GM12878 (cell line): ENCODE results near the gene KCNA5. TPM values are rescaled to one million over a fixed set of nuclear protein-coding genes. Genes with fewer than 3 reads are reported as not detected.

Experiments
- ATAC-seq: fragments of 200-7000 bp; cut with Tn5 transposase; 3 replicates; pipeline ENCODE4 v1.9.1; 2020; ENCODE audit warnings: mild to moderate bottlenecking, moderate library complexity
- BruUV-seq: library from RNA; stranded (reverse); fragments of 400-500 nt; replicated peaks from 2 replicates; lab custom pipeline; 2021; lab: Mats Ljungman, UMichigan
- CTCF ChIA-PET: fragments of 300-600 bp; sonication (Branson Sonifier 250); formaldehyde crosslinking; extraction: SDS; loops from one replicate; lab custom pipeline; 2021; ENCODE audit warnings: inconsistent platforms; lab: Yijun Ruan, JAX
- POLR2A ChIA-PET: fragments of 350-600 bp; formaldehyde crosslinking; extraction: SDS; loops from one replicate; lab custom pipeline; 2021; ENCODE audit warnings: inconsistent platforms; lab: Charles Lee
- RAD21 ChIA-PET: fragments of 300-600 bp; sonication (Branson Sonifier 250); formaldehyde crosslinking; loops from one replicate; lab custom pipeline; 2023; ENCODE audit warnings: antibody characterized with exemption; ENCODE audit not compliant: unreplicated experiment; lab: Charles Lee
- SMC1A ChIA-PET: fragments of 300-600 bp; sonication (Branson Sonifier 250); formaldehyde crosslinking; loops from one replicate; lab custom pipeline; 2023; ENCODE audit not compliant: unreplicated experiment, uncharacterized antibody; lab: Charles Lee
- DNase-seq: peaks from one replicate; pipeline ENCODE4 v3.0.0-alpha.2; 2011; ENCODE audit warnings: low read depth, low spot score
- FAIRE-seq: peaks from 3 replicates; lab custom pipeline; 2011; peaks lifted over from hg19 to GRCh38; lab: Jason Lieb, UNC
- H2AFZ ChIP-seq: 2 replicates; pipeline ENCODE4 v1.6.0; 2011; ENCODE audit warnings: low read depth, low read length, control low read depth; ENCODE audit not compliant: control insufficient read depth
- H3K27ac ChIP-seq: 2 replicates; pipeline ENCODE4 v1.5.1; 2011; ENCODE audit warnings: control low read depth; ENCODE audit not compliant: control insufficient read depth, insufficient read depth
- H3K27me3 ChIP-seq, 2 experiments: replicated peaks in 1 of 2; 2 replicates each; pipeline versions ENCODE4 v1.6.0 to v1.6.1; 2011; ENCODE audit warnings: low read length in 1 of 2; ENCODE audit not compliant: control insufficient read depth in 2 of 2, insufficient read depth in 2 of 2
- H3K36me3 ChIP-seq, 2 experiments: 2 replicates each; pipeline ENCODE4 v1.5.1; 2011; ENCODE audit warnings: low read length in 1 of 2; ENCODE audit not compliant: control insufficient read depth in 2 of 2, insufficient read depth in 2 of 2
- H3K4me1 ChIP-seq: 2 replicates; pipeline ENCODE4 v1.6.1; 2011; ENCODE audit warnings: mild to moderate bottlenecking, low read length, moderate library complexity, mixed read lengths; ENCODE audit not compliant: control insufficient read depth, insufficient read depth
- H3K4me2 ChIP-seq: 2 replicates; pipeline ENCODE4 v1.6.0; 2011; ENCODE audit warnings: control low read depth; ENCODE audit not compliant: control insufficient read depth, insufficient read depth
- H3K4me3 ChIP-seq: fragments of 200-600 bp; sonication (generic); 2 replicates; pipeline ENCODE4 v1.5.1; 2016
- H3K79me2 ChIP-seq: 2 replicates; pipeline ENCODE4 v1.6.0; 2011; ENCODE audit warnings: low read length; ENCODE audit not compliant: control insufficient read depth, insufficient read depth
- H3K9ac ChIP-seq: 2 replicates; pipeline ENCODE4 v1.8.0; 2011; ENCODE audit warnings: low read length, control low read depth, mixed read lengths; ENCODE audit not compliant: control insufficient read depth, insufficient read depth
- H3K9me3 ChIP-seq: replicated peaks from 3 replicates; pipeline ENCODE4 v1.5.1; 2011; ENCODE audit warnings: mild to moderate bottlenecking, low read length; ENCODE audit not compliant: control insufficient read depth, insufficient read depth
- H4K20me1 ChIP-seq: 2 replicates; pipeline ENCODE4 v1.6.0; 2011; ENCODE audit not compliant: control insufficient read depth, insufficient read depth
- HDAC2 ChIP-seq: fragments of 200-600 bp; sonication (generic); IDR thresholded peaks from 2 replicates; pipeline ENCODE4 v1.6.1; 2017
- RAD21 ChIP-seq: IDR thresholded peaks from 2 replicates; pipeline ENCODE4 v1.6.1; 2011; ENCODE audit warnings: mild to moderate bottlenecking, low read depth, low read length, moderate library complexity; ENCODE audit not compliant: insufficient read depth
- WGBS: methylation state at CpG from one replicate; pipeline ENCODE4 v1.1.6; 2016; ENCODE audit warnings: low lambda C conversion rate; ENCODE audit not compliant: insufficient replicate concordance, insufficient coverage; ENCODE audit errors: missing lambda C conversion rate; 5-methylcytosine and 5-hydroxymethylcytosine counted together
- in situ Hi-C: fragments of 300-500 bp; cut with MboI; formaldehyde crosslinking; loops from 9 replicates; pipeline ENCODE4 v1.14.3; 2018; ENCODE audit warnings: mixed read lengths
- intact Hi-C: fragments of 100-400 bp; cut with micrococcal nuclease; formaldehyde crosslinking; loops from one replicate; pipeline ENCODE4 v1.14.2; 2022; ENCODE audit not compliant: unreplicated experiment
- polyA plus RNA-seq, 11 experiments: library from polyadenylated mRNA; depleted of rRNA in 4 of 11; unstranded in 6 of 11; stranded (reverse) in 5 of 11; fragments of >200 nt; fragmentation: Nextera tagmentation in 4 of 11; fragmentation: Illumina TruSeq in 1 of 11; extraction: Ambion mirVana in 4 of 11; extraction: Trizol in 1 of 11; gene quantifications; 1 replicate in 1 of 11; 2 replicates in 10 of 11; pipeline versions ENCODE4 v1.2.1 to v1.2.3, GENCODE V29; 2011 to 2016; ENCODE audit warnings: inconsistent platforms in 2 of 11, missing spikeins in 2 of 11, low read depth in 1 of 11
- total RNA-seq, 4 experiments: library from RNA; depleted of rRNA in 3 of 4; stranded (reverse); fragments of >200 nt in 3 of 4; fragmentation: Illumina TruSeq in 1 of 4; extraction: Trizol in 1 of 4; gene quantifications; 2 replicates each; pipeline versions ENCODE4 v1.2.1 to v1.2.3, GENCODE V29; 2013 to 2021

The KCNA5 gene
- total and polyA plus RNA-seq, 10 of the 15 experiments (the other 5 are each of a cell fraction or from before 2014, with no cell fraction given) = 0.11 to 0.56 (median 0.19) TPM; not detected in 4

DNA sequence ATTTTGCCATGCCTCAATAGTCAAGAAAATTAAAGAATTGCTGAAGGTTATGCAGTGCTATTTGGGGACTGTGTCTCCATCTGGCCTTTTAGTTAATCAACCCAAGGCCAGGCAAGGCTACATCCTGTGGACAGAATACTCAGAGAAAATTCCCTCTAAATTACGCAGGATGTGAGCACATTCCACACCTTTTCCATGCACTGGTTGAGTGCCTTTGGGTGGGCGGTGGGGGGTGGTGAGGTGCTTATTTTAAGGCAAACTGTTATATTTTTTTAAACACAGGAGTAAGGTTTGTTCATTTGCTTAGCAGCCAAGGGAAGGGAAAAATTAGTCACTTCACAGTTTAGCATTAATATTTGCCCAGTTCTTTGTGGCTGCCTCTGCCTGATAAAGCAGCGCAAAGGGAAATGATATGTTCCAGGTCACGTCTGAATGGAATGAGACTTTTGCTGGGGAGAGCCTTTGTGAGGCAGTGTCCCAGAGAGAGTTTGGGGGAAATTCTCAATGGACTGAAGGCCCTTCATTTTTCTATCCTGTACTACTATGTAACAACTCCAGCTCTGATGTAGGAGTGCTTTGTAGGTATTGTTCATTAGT lies 17.2 kb upstream of the KCNA5 start:
- DNase-seq = no peak
- no peaks in the 10 kb centered on the region; a peak in 2 of 4 replicates for H3K27me3 ChIP-seq
- no peak for FAIRE-seq
- H3K27ac ChIP-seq = no peak overlapping the region
- intact Hi-C loops (no loop called here), in situ Hi-C loops (no loop called here)
- no peaks in the 10 kb centered on the region for H4K20me1 ChIP-seq
- no peak overlapping the region for H3K9ac ChIP-seq
- no peaks in the 10 kb centered on the region for H3K9me3 ChIP-seq
- H3K4me1 ChIP-seq = no peaks in the 10 kb centered on the region
- H3K4me3 ChIP-seq = no peak overlapping the region
- ChIA-PET CTCF (no interaction called here), RAD21 (interaction anchor here (1.1 kb wide), 1 partner anchor 169 kb away, joined by 3 read pairs; no protein-coding TSS in a partner anchor), POLR2A (no interaction called here), SMC1A (no interaction called here)
- H3K36me3 ChIP-seq = no peaks in the 10 kb centered on the region
- no peak overlapping the region for H2AFZ ChIP-seq
- BruUV-seq = no TSS peak
- no peak for TF ChIP-seq HDAC2
- 24% methylated on average over 4 of the region's 4 CpGs for WGBS
- no peaks in the 10 kb centered on the region for H3K79me2 ChIP-seq
- no peak for ATAC-seq
- H3K4me2 ChIP-seq = no peak overlapping the region

DNA sequence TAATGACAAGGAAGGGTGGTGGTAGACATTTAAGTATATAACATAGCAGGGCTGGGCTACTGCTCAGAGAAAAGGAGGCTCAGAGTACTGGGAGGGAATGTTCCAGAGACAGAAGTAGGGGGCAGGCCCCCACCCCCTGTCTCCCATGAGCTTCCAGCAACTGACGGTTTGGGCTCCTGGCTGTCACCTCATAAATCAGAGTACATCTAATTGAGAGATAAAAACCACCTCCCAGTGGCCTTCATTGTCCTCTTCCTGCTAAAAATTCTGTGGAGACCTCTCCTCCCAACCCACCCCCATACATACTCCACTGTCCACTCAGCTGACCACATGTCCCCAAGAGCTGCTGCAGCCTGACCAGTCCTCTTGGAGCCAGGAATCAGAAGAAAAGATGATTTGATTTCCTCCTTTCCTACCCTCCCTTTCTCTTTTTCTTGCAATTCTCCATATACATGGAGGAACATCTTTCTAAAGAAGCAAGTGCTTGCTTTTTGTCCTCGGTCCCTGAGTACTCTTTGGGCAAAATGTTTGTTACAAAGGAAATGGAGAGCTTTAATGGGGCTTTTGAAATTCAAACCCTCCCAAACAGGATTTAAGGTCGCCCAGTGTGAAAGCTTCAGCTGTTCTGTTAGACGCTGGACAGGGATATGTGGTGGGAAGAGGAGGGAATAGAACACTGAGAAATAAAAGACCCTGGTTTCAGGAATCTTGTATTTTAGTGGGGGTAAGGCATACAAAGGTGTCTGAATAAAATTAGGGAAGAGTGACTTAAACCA lies 16.4 kb upstream of the KCNA5 start:
- Histone ChIP-seq H3K79me2 (no peaks in the 10 kb centered on the region), H3K9me3 (no peaks in the 10 kb centered on the region), H3K4me1 (no peaks in the 10 kb centered on the region)
- no TSS peak for BruUV-seq
- no peak for TF ChIP-seq RAD21
- TF ChIP-seq, all 136 proteins: peak for 0
- in situ Hi-C loops (no loop called here), intact Hi-C loops (no loop called here)
- H3K27me3 ChIP-seq = no peaks in the 10 kb centered on the region; a peak in 1 of 4 replicates
- no peak overlapping the region for H3K4me2 ChIP-seq
- no peak overlapping the region for H3K4me3 ChIP-seq
- ChIA-PET CTCF (no interaction called here), RAD21 (interaction anchor here (1.1 kb wide), 1 partner anchor 170 kb away, joined by 3 read pairs; no protein-coding TSS in a partner anchor), POLR2A (no interaction called here), SMC1A (no interaction called here)
- ATAC-seq = no peak
- FAIRE-seq = no peak
- no peaks in the 10 kb centered on the region for H4K20me1 ChIP-seq
- no peak overlapping the region for H3K9ac ChIP-seq
- H3K27ac ChIP-seq = no peak overlapping the region
- H2AFZ ChIP-seq = no peak overlapping the region
- no peaks in the 10 kb centered on the region for H3K36me3 ChIP-seq
- WGBS = 43% methylated on average over 4 of the region's 4 CpGs
- no peak for DNase-seq
